HG03064 (cell line): ENCODE data around the gene JMJD6.
"Not testable (repeated sequence)": the region's sequence is repeated elsewhere in the genome, so short reads cannot be mapped to it uniquely, and the experiment has no call there.

Experiments used
- ATAC-seq: cut with Tn5 transposase; IDR thresholded peaks from one replicate; pipeline ENCODE4 v1.9.1; 2021; ENCODE audit warnings: low read depth; ENCODE audit not compliant: unreplicated experiment

The JMJD6 gene

GRCh38 chr17:76737082-76737675, 10.8 kb upstream of the JMJD6 start, which contains the start of gene SRSF2:
Gene SRSF2 (minus strand): TSS chr17:76737331. CDS start chr17:76737160, 171 bp downstream.
- ATAC-seq: peak; percentile 47

DNA sequence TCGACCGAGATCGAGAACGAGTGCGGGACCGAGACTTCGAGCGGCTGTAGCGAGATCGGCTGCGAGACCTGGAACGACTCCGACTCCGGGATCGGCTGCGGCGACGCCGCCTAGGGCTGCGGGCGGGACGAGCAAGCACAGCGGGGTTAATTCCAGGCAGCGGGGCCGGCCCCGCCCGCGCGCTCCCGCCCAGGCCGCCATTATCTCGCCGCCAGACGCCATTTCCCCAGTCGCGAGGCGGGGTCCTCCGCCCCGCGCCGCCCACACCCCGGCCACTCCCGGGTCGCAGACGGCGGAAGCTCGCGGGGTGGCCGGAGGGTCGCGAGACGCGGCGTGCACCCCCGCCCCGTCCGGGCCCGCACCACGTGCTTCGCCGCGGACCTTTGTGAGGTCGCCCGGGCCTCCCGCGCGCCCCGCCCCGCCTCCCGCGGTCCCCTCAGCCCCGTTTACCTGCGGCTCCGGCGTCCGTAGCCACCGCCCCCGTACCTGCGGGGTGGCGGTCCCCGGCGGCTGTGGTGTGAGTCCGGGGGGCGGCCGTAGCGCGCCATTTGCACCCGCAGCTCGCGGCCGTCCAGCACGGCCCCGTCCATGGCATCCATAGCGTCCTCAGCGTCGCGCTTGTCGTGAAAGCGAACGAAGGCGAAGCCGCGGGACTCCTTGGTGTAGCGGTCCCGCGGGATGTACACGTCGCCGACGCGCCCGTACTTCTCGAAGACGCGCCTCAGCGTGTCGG, 10.1 kb upstream of the JMJD6 start:
- ATAC-seq: peak; percentile 20

GRCh38 chr17:76735586-76736348, 9.4 kb upstream of the JMJD6 start:
- ATAC-seq: no peak

DNA sequence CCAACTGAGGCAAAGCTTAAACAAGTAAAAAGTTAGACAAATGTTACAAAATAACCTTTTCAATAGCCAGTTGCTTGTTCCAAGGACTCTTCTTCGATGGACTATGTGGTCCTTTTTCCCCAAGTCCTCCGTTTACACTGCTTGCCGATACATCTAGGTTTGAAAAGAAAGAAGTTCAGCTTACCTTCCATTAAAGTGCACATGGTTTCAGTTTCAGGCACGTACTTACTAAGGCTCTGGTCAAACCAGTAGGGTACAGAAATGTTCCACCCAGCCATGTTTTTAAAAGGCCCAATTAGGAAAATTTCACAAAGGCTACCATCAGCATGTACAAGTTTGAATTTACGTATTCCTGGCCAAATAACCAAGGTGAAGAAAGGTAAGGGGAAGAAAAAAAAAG, 8.6 kb upstream of the JMJD6 start:
- ATAC-seq: no peak

DNA sequence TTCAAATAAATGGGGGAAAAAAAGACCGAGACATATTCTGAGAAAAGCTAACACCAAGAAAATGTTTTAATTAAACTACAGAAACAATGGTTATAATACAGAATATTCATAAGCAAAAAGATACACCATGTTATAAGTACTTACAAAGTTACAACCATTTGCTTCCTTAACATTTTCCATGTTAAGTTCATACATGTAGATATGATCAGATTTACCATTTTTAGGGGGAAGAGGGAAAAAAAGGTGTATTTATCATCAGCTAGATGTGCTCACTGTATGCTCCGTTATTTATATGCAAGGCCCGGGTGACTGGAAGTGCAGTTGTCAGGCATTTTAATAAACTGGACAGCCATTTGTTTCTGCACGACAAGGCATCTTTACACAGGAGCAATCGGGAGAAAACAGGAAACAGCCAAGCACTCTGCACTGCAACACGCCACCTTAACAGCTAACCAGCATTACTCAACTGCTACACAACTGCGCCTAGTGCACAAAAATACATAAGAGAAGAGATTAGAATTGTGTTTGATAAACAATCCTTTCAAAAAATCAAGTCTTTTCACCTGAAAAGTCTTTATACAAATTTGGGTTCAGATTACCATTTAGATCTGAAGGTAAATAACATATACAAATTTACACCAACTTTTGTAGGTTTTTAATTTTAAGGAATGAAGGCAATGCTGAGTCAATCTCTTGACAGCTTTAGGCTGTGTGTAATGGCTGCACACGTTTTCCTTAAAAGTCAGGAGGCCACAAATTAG, 7.9 kb upstream of the JMJD6 start:
- no peak for ATAC-seq

- no peak for ATAC-seq
Observed at GRCh38 chr17:76733618-76733957, 7.2 kb upstream of the JMJD6 start.

DNA sequence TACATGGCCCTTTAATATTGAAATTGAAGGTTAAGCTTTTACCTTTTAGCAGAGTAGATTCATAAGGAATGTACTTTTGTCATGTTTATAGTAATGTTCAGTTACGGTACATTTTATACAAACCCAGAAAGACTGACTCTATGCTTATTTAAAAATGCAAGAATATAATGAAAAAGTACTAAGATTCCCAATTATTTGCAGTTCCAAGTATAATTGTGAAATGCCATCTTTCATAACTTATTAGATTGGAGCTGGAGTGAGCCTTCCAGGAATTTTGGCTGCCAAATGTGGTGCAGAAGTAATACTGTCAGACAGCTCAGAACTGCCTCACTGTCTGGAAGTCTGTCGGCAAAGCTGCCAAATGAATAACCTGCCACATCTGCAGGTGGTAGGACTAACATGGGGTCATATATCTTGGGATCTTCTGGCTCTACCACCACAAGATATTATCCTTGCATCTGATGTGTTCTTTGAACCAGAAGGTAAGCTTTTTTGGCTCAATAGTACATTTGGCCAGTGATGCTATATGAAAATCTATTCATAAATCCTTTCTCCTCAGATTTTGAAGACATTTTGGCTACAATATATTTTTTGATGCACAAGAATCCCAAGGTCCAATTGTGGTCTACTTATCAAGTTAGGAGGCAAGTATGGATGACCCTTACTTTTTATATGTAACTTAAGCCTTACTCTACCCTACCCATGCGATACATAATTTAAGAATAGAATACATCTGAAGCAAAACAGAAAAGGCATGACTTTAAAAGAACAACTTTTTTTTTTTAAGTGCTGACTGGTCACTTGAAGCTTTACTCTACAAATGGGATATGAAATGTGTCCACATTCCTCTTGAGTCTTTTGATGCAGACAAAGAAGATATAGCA, 6.6 kb upstream of the JMJD6 start:
- ATAC-seq: no peak

DNA sequence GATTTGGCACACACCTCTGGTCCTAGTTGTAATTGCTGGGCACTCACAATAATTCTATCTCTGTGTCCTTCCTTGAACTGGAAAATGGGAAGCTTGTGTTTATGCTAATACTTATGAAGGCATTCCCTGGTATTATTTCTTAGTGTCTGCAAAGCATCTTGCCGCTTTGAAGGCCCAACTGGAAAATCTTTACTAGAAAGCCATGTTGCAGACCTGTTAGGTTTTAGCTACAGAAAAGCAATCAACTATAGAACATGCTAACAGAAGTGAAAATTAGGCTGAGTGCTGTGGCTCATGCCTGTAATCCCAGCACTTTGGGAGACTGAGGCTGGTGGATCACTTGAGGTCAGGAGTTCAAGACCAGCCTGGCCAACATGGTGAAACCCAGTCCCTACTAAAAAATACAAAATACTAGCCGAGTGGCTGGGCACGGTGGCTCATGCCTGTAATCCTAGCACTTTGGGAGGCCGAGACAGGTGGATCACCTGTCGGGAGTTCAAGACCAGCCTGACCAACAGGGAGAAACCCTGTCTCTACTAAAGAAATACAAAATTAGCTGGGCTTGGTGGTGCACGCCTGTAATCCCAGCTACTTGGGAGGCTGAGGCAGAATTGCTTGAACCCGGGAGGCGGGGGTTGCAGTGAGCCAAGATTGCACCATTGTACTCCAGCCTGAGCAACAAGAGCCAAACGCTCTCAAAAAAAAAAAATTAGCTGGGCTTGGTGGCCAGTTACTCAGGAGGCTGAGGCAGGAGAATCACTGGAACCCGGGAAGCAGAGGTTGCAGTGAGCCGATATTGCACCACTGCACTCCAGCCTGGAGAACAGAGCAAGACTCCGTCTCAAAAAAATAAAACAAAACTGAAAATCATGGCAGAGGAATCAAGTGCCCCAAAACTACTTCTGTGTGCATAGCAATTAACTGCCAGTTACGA, 5.7 kb upstream of the JMJD6 start:
- ATAC-seq: not testable (repeated sequence)

DNA sequence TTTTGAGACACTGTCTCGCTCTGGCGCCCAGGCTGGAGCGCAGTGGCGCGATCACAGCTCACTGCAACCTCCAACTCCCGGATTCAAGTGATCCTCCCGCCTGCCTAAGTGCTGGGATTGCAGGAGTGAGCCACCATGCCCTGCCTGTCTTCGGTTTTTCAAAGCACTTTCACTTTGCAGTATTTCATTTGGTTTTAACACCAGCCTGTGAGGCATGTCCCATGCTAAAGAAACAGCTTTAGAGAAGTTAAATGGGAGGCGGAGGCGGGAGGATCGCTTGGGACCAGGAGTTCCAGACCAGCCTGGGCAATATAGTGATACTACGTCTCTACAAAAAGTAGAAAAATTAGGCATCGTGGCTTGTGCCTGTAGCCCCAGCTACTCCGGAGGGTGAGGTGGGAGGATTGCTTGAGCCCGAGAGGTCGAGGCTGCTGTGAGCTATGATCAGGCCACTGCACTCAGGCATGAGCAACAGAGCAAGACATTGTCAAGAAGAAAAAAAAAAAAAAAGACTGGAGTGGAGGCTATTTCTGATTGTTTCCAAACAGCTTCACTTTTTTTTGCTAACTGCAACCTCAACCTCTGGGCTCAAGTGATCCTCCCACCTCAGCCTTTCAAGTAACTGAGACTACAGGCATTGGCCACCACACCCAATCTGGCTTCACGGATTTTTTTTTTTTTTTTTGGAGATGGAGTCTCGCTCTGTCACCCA, 1.5 kb upstream of the JMJD6 start:
- no peak for ATAC-seq

GRCh38 chr17:76726776-76727718, 641 bp upstream of the JMJD6 start, which contains the start of gene METTL23:
Gene METTL23 (plus strand): TSS chr17:76726839. CDS start chr17:76729711, 2,872 bp downstream.
- peak; percentile 44 for ATAC-seq

GRCh38 chr17:76725580-76726230, 701 bp downstream of the JMJD6 start:
- peak; percentile 9 for ATAC-seq

DNA sequence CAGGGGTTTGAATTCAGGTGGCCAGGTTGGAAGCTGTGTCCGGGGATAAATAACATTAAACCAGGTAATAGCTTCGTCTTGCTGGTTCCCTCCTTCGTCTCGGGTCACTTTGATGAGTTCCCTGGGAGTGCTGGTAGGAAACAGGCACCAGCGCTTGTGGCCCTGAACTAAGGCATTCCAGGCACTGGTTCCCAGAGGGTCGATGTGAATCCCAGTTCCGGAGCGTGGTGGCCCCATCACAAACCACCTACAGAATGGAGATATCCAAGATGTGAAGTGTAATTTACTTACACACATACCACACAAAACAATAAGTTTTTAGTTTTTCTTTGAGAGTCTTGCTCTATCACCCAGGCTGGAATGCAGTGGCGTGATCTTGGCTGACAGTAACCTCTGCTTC, 2.6 kb downstream of the JMJD6 start:
- no peak for ATAC-seq

- ATAC-seq: not testable (repeated sequence)
Observed at GRCh38 chr17:76722977-76723376, 3.4 kb downstream of the JMJD6 start.

DNA sequence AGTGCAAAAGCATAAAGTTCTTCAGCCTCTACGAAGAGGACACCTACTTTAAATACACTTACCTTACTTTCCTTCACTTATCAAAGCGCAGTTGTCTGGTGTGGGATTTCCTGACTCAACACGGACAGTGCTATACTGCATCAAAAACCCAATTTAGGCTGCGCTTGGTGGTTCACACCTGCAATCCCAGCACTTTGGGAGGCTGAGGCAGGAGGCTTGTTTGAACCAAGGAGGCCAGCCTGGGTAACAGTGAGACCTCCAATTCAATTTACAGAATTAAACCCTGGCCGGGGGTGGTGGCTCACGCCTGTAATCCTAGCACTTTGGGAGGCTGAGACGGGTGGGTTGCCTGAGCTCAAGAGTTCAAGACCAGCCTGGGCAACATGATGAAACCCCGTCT, 4.1 kb downstream of the JMJD6 start:
- no peak for ATAC-seq

- no peak for ATAC-seq
Observed at GRCh38 chr17:76721463-76721862, 4.9 kb downstream of the JMJD6 start.

GRCh38 chr17:76720941-76721340, 5.5 kb downstream of the JMJD6 start:
- ATAC-seq: no peak

- no peak for ATAC-seq
Observed at GRCh38 chr17:76720211-76720610, 6.2 kb downstream of the JMJD6 start.
